Activated CD8-positive, alpha-beta memory T cell treated with anti-CD3 and anti-CD28 coated beads for 24 hours (primary cell): ENCODE measurements around the gene SF3B1.
A peak's percentile ranks its signal among the peaks of the same experiment; 100 is the strongest.
"Not testable (repeated sequence)": the region's sequence is repeated elsewhere in the genome, so short reads cannot be mapped to it uniquely, and the experiment has no call there.

Experiments used
- DNase-seq: peaks from one replicate; pipeline ENCODE4 v3.0.0-alpha.2; 2020

SF3B1 gene, protein sequence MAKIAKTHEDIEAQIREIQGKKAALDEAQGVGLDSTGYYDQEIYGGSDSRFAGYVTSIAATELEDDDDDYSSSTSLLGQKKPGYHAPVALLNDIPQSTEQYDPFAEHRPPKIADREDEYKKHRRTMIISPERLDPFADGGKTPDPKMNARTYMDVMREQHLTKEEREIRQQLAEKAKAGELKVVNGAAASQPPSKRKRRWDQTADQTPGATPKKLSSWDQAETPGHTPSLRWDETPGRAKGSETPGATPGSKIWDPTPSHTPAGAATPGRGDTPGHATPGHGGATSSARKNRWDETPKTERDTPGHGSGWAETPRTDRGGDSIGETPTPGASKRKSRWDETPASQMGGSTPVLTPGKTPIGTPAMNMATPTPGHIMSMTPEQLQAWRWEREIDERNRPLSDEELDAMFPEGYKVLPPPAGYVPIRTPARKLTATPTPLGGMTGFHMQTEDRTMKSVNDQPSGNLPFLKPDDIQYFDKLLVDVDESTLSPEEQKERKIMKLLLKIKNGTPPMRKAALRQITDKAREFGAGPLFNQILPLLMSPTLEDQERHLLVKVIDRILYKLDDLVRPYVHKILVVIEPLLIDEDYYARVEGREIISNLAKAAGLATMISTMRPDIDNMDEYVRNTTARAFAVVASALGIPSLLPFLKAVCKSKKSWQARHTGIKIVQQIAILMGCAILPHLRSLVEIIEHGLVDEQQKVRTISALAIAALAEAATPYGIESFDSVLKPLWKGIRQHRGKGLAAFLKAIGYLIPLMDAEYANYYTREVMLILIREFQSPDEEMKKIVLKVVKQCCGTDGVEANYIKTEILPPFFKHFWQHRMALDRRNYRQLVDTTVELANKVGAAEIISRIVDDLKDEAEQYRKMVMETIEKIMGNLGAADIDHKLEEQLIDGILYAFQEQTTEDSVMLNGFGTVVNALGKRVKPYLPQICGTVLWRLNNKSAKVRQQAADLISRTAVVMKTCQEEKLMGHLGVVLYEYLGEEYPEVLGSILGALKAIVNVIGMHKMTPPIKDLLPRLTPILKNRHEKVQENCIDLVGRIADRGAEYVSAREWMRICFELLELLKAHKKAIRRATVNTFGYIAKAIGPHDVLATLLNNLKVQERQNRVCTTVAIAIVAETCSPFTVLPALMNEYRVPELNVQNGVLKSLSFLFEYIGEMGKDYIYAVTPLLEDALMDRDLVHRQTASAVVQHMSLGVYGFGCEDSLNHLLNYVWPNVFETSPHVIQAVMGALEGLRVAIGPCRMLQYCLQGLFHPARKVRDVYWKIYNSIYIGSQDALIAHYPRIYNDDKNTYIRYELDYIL

DNA sequence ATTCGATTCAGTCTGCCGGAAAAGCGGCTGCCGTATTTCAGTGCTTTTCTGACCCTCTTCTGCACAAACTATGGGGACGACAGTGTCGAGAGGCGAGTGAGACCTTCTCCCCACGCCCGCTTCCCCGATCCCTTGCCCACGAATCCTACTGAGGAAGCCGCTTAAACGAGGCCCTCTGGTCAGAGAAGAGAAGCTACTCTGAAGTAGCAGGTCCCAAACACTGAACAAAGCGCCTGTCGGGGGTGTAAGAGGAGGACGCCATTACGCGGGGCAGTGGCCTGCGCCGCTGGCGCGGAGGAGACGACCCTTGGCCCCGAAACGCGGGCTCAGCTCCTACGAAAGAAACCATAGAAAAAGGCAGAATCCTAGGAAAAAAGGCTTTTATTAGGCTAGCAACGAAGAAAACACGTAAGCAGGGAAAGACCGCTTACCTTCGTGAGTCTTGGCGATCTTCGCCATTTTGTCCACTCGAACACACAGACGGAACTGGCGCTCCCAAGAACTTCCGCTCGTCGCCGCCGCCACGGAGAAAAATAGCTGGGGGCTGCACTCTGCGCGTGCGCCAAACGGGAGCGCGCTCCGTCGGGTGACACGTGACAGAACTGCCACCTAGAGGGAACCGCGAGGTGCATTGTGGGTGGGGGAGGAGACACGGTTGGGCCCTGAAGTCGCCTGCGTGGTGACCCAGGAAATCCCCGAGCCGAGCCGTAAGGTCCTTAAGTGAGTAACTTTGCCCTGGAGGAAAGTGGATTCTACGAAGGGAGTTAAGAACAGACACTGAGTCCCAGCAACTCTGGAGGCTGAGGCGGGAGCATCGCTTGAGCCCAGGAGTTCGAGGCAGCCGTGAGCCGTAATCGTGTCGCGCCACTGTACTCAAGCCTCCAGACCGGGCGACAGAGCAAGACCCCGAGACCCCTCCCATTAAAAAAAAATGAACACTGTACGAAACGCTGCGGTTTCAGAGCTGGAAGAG lies at the start of gene SF3B1:
Gene SF3B1, minus strand, starts transcription at position 488 of the 973 bp plus-strand sequence. Its CDS starts 29 bp downstream, at position 459.
- peak; percentile 98 for DNase-seq

DNA sequence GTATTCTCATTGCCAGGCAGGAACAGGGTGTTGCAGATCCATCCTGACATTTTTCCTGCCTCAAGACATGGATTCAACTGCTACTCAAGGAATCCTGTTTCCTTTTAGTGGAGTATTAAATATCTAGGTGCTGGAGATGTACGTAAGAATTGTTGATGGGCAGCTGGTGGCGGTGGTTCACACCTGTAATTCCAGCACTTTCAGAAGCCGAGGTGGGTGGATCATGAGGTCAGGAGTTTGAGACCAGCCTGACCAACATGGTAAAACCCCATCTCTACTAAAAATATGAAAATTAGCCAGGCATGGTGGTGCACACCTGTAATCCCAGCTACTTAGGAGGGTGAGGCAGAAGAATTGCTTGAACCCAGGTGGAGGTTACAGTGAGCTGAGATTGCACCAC lies 49.4 kb upstream of the SF3B1 start:
- DNase-seq, result not testable (repeated sequence)

DNA sequence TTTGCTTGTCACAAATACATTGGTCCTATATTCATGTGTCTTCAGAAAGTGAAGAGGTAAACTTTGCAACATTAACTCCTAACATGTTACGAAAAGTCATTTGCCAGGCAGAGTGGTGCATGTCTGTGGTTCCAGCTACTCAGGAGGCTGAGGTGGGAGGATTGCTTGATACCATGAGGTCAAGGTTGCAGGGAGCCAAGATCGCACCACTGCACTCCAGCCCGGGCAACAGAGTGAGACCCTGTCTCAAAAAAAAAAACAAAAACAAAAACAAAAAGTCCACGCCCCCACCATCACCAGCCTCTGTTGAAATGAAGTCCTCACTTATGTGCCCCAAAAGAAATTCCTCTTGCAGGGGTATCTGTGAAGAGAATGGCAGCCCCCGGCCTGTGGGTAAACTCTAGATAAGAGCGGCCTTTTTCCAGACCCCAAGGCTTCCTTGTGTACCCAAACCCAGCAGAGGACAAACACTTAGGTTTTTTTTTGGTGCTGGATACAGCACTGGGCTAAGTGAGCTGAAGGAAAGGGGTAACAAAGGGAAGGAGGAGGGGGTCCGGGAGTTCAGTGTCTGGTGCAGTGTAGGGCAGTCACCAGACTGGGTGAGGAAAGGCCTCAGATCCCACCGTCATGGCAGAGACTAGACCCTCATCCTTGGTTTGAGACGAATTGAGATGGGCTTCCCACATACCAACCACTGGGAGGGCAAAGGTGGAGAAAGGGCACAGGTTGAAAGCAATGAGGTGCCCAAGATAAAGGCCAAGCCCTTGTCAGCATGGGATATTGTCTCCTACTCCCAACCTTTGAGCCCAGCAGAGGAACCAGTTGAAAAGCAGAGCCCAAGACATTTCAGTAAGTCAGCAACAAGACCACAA lies 45.6 kb upstream of the SF3B1 start:
- DNase-seq, result no peak

DNA sequence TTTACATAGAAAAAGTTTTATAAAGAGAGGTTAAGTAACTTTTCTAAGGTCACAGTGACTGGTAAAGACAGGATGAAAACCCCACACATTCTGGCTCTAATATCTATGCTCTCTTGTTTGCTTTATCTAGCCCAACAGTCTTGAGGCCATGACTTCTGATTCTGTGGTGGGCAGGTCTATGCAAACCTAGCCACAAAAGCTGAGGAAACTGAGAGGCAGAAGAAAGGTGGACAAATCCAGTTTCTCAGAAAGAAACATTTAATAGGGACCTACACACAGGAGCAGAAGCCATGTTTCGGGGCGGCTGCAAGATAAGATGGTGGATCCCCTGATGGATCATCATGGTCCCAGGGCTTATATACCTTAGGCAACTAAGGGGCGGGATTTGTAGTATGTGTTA lies 43.0 kb upstream of the SF3B1 start:
- no peak for DNase-seq

DNA sequence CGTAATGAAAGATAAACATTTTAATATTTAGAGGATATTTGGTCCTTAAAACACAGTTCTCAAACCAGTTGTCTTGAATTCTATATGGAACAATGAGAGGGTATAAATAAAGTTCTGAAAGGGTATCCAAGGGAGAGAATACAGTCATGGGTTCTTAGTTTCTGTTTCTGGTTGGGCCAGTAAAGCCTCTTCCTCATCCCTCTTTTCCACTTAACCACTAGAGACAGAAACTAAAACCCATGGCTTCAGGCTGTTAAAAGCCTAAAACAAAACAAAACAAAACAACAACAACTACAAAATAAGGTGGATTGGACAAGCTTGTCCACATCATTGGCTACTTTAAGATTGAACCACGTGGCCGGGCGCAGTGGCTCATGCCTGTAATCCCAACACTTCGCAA lies 37.3 kb upstream of the SF3B1 start:
- DNase-seq, result no peak

DNA sequence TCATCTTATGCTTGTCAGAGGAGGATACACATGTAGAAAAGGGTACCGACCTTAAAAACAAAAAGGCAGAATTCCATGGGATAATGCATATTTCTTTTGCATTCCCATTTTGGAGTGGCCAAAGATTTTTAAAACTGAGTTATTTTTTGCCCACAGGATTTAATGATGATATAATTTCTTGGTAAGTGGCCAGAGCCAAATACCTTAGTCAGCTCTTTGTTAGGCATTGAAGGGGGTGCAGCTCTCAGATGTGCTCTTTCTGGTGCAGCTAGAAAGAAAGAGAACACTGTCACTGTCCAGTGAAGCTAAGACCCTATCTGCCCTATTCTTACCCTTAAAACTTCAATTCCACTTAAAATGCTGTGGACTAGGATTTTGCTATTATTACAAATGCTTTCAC lies 29.3 kb upstream of the SF3B1 start:
- no peak for DNase-seq

DNA sequence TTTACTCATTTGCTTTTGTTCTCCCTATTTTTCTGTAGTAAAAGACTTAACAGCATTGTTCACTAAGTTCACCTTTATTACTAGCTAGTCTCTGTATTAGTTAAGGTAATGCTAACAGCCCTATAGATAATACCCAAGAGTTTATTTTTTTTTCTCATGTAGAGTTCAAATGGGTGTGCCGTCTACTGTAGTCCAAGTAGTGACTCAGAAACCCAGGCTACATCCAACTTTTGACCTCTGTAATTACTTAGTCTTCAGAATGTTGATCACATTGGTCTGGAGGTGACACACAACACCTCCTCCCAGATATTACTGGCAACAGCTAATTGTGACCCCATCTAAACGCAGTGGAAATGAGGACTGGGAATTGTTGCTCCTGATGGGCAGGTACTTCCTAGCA lies 26.2 kb upstream of the SF3B1 start:
- no peak for DNase-seq

DNA sequence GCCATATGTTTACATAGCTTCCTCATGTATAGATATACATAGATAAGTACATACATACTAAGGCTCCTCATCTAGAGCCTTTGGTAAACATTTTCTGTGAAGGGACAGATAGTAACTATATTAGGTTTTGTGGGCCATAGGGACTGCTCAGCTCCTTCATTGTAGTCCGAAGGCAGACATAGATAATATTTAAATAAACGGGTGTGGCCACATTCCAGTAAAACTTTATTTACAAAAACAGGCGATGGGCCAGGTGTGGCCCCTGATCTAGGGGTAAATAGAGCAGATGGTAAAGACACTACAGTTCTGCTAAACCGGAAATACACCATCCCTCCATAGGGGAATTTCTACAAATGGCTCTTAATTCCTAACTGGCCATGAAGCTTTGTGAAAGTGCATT lies 25.8 kb upstream of the SF3B1 start:
- DNase-seq, result no peak

DNA sequence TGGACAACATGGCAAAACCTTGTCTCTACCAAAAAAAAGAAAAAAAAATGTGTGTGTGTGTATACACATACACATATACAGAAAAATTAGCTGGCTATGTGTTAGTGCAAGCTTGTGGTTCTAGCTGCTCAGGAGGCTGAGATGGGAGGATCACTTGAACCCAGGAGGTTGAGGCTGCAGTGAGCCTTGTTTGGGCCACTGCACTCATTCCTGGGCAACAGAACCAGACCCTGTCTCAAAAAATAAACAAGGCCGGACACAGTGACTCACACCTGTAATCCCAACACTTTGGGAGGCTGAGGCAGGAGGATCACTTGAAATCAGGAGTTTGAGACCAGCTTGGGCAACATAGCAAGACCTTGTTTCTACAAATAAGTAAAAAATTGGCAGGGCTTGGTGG lies 20.6 kb upstream of the SF3B1 start:
- no peak for DNase-seq

DNA sequence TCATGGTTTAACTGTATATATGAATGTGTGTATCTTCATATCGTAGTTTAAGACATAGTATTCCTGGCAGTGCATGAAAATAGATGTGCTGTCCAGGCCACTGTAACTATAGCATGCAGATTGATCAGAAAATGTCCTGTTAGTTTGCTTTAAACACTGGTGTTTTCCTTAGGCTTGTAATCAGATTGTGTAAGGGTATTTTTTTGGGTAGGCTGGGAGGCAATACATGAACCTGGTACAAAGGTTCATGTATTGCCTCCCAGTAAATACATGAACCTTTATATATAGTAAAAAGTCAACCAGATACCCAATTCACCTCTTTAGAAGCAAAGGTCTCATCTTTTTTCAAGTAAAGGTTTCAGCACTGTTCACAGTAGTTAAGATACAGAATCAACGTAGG lies 20.1 kb upstream of the SF3B1 start:
- no peak for DNase-seq

DNA sequence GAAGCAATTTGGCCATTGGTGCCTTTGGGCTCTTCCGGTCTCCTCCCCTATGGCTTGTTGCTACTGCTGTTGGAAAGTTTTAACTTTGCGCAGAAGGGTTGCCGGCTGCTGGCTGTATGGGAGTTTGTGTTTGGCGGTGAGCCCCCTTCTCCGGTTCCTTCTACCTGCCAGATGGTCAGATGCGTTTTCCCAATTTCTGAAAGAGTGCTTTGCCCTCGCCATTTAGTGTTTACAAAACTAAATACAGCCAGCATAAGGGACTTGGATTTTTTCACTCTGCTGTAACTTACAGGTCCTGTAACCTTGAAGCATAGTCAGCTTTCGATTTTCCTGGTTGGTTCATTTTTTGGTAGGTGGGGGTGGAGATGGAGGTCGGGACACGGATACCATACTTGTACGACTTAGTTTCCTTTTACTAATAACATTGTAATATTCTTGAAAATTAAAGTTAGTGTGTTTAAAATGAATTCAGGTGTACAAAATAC lies 19.1 kb upstream of the SF3B1 start:
- DNase-seq, result no peak

DNA sequence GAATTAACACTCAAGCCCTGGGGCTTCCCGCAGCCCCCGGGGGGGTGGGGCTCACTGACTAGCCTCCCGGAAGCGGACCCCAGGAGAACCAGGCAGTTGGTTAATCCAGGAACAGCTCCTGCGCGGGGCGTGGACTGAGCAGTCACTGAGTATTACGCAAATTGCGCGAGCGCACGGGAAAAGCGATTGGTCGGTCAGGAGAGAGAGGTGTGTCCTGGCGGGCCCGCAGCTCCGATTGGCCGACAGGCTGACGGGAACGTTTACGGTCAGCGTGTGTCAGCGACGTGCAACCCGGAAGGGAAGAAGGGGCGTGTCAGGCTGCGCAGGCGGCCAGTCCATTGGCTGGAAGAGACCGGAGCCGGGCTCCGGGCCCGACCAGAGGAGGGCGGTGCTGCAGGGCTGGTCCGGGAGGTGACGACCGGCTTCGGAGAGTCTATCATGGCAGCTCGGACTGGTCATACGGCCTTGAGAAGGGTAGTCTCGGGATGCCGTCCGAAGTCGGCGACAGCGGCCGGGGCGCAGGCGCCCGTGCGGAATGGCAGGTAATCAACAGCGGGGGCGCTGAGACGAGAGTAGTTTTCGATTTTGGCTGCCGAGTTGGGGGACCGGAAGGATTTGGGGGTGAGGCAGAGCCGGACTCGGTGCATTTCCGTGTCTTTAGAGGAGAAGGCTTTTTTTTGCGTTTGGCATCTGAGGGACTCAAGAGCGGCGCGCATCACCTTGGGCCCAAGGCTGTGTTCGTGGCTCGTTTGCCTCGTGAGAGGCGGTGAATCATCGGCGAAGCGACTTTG lies 18.5 kb upstream of the SF3B1 start, which contains the start of gene COQ10B:
Gene COQ10B, plus strand, starts transcription at position 430 of the 791 bp plus-strand sequence. Its CDS starts 9 bp downstream, at position 439.
- DNase-seq, result peak; percentile 96

DNA sequence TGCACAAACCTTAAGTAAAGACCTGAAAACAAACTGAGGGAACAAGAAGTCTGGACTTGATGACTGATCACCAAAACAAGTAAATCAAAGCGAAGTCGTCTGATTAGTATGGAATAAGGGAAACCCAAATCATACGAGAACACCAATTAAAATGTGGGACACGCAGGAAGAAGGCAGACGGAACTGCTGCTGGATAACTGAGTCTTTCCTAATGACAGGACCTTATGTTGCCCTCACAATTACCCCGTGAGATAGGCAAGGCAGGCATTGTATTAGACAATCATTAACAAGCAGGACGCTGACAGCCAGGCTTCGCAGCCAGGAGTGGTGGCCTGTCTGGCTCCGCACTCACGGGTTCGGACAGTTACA lies 17.9 kb upstream of the SF3B1 start:
- DNase-seq, result no peak

DNA sequence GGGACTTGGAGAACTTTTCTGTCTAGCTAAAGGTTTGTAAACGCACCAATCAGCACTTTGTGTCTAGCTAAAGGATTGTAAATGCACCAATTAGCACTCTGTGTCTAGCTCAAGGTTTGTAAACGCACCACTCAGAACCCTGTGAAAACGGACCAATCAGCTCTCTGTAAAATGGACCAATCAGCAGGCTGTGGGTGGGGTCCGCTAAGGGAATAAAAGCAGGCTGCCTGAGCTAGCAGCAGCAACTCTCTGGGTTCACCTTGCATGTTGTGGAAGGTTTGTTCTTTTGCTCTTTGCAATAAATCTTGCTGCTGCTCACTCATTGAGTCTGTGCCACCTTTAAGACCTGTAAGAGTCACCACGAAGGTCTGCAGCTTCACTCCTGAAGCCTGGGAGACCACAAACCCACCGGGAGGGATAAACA lies 16.1 kb upstream of the SF3B1 start:
- not testable (repeated sequence) for DNase-seq

DNA sequence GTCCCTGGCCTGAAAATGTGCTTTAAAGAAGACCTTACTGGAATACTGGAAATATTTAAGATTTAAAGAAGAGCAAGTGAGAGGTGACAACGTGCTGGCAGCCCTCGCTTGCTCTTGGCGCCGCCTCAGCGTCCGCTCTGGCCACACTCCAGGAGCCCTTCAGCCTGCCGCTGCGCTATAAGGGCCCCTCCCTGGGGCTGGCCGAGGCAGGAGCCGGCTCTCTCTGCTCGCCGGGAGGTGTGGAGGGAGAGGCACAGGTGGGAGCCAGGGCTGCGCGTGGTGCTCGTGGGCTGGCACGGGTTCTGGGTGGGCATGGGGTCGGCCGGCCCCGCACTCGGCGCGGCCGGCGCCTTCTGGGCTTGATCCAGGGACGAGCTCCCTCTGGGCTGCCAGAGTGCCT lies 15.6 kb upstream of the SF3B1 start:
- DNase-seq, result no peak

DNA sequence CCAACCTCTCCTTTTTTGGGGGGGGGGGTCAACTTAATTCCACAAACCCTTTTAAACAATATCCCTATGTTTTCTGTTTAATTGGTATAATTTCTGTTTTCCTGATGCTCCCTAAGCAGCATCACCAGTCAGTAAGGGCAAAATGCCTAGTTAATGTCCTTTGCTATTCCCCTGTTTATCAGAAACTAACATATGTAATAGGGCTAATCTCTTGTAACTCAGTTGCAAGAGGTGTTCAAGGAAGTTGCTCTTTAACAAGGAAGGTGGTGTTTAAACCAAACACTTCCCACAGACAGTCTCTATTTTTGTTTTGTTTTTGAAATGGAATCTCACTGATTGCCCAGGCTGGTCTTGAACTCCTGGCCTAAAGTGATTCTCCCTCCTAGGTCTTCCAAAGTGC lies 12.0 kb upstream of the SF3B1 start:
- DNase-seq, result no peak

DNA sequence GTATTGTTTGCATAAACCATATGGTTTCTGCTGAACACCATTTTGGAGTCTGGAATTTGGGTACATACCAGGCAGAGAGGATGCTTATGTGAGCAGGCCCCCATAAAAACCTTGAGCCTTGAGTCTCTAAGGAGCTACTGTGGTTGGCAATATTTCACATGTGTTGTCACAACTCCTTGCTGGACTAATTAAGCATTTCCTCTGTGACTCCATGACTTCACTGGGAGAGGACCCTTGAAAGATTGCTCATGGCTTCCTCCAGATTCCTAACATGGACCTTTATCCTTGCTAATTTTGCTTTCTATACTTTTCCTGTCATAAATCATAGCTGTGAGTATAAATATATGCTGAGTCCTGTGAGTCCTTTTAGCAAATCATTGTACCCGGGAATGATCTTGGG lies 10.9 kb upstream of the SF3B1 start:
- no peak for DNase-seq

DNA sequence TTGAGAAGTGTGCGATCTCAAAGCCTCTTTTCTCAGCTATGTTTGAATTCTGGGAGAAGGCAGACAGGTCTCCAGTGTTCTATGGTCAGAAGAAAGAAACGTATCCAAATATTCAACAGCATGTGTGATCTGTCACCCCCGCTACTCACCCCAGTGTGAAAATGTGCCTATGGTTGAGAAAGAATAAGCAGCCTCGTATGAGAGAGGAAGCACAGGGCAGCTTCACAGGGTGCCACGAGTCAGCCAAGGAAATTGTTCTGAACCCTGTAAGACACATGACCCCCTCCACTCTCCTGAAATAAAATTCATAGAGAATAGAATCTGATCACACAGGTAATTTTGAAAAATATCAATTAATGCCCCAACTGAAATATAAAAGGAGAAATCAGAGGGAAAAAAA lies 8.0 kb upstream of the SF3B1 start:
- no peak for DNase-seq

DNA sequence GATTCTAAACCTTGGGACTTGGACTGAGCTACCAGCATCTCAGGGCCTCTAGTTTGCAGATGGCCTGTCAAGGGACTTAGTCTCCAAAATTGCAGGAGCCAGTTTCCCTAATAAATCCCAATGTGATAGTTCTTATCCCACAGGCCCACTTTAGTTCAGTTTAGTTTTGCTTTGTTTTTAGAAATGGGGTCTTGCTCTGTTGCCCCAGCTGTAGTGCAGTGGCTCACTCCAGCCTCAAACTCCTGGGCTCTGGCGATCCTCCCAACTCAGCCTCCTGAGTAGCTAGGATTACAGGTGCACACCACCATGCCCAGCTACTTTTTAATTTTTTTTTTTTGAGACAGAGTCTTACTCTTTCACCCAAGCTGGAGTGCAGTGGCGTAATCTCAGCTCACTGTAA lies 2.6 kb upstream of the SF3B1 start:
- DNase-seq, result no peak
